Cardiac muscle cell (in vitro differentiated cells and primary cell): ENCODE results near the gene CDH18. TPM values are rescaled to one million over a fixed set of nuclear protein-coding genes. Genes with fewer than 3 reads are reported as not detected.

ENCODE experiments used
- DNase-seq, 2 donors: peaks; one replicate each; pipeline versions ENCODE4 v3.0.0 to v3.0.0-alpha.2; 2010 to 2017; ENCODE audit warnings: low read depth in 1 of 2, low spot score in 1 of 2
- H3K27ac ChIP-seq: fragments of 200-600 bp; sonication (generic); 2 replicates; pipeline ENCODE4 v1.5.1; 2016
- H3K27me3 ChIP-seq: fragments of 200-600 bp; sonication (generic); 2 replicates; pipeline ENCODE4 v1.6.0; 2016; ENCODE audit warnings: control low read depth
- H3K36me3 ChIP-seq: fragments of 200-600 bp; sonication (generic); 2 replicates; pipeline ENCODE4 v1.5.1; 2016; ENCODE audit warnings: control low read depth
- H3K4me1 ChIP-seq: fragments of 200-600 bp; sonication (generic); 2 replicates; pipeline ENCODE4 v1.8.1; 2017; ENCODE audit warnings: low read depth, mild to moderate bottlenecking, mixed run types
- H3K4me3 ChIP-seq: fragments of 200-600 bp; sonication (generic); 2 replicates; pipeline ENCODE4 v1.5.1; 2016; ENCODE audit warnings: mild to moderate bottlenecking
- H3K9me3 ChIP-seq: fragments of 200-600 bp; sonication (generic); 2 replicates; pipeline ENCODE4 v1.5.1; 2017; ENCODE audit warnings: low read depth, mild to moderate bottlenecking, control low read depth
- CTCF ChIP-seq: IDR thresholded peaks from 2 replicates; pipeline ENCODE4 v1.5.1; 2012; ENCODE audit warnings: low read depth, mild to moderate bottlenecking, low read length
- polyA plus RNA-seq: library from polyadenylated mRNA; unstranded; fragments of >200 nt; fragmentation: Nextera tagmentation; extraction: Ambion mirVana; gene quantifications from 2 replicates; pipeline ENCODE4 v1.2.1, GENCODE V29; 2016
- total RNA-seq: library from RNA; depleted of rRNA; stranded (reverse); fragments of >200 nt; gene quantifications from 2 replicates; pipeline ENCODE4 v1.2.3, GENCODE V29; 2016

CDH18 gene
- total and polyA plus RNA-seq, 2 experiments from 2014 or later: 0.21 to 1.2 TPM

GRCh38 chr5:19902316-19902934 lies 85.6 kb downstream of the CDH18 start:
- Histone ChIP-seq H3K4me1 (peaks cover 4% of the 10 kb centered on the region), H3K4me3 (no peak overlapping the region), H3K27me3 (no peaks in the 10 kb centered on the region), H3K36me3 (no peaks in the 10 kb centered on the region), H3K9me3 (no peaks in the 10 kb centered on the region), H3K27ac (no peak overlapping the region)
- peak; percentile 29 to 39 for DNase-seq
- no peak for TF ChIP-seq CTCF

- no peaks in the 10 kb centered on the region for H3K36me3 ChIP-seq
- no peak overlapping the region for H3K4me3 ChIP-seq
- H3K27me3 ChIP-seq: no peaks in the 10 kb centered on the region
- H3K9me3 ChIP-seq: no peaks in the 10 kb centered on the region
- no peak for DNase-seq
- no peak for TF ChIP-seq CTCF
- no peak overlapping the region for H3K27ac ChIP-seq
- H3K4me1 ChIP-seq: peaks cover 4% of the 10 kb centered on the region
These were observed 87.7 kb downstream of the CDH18 start for GRCh38 chr5:19900269-19900668.

GRCh38 chr5:19891658-19892057 lies 96.3 kb downstream of the CDH18 start:
- TF ChIP-seq CTCF: no peak
- Histone ChIP-seq H3K27me3 (no peaks in the 10 kb centered on the region), H3K4me3 (no peak overlapping the region), H3K36me3 (no peaks in the 10 kb centered on the region), H3K4me1 (peaks cover 10% of the 10 kb centered on the region), H3K27ac (no peak overlapping the region), H3K9me3 (no peaks in the 10 kb centered on the region)
- peak in 1 of 2 donors; percentile 5 for DNase-seq

GRCh38 chr5:19886123-19886917 lies 101.7 kb downstream of the CDH18 start:
- H3K9me3 ChIP-seq: no peaks in the 10 kb centered on the region
- no peaks in the 10 kb centered on the region for H3K27me3 ChIP-seq
- no peaks in the 10 kb centered on the region for H3K4me1 ChIP-seq
- H3K4me3 ChIP-seq: no peak overlapping the region
- no peak for TF ChIP-seq CTCF
- no peak overlapping the region for H3K27ac ChIP-seq
- DNase-seq: peak in 1 of 2 donors; percentile 21
- H3K36me3 ChIP-seq: no peaks in the 10 kb centered on the region

- Histone ChIP-seq H3K27me3 (no peaks in the 10 kb centered on the region), H3K27ac (no peak overlapping the region), H3K9me3 (no peaks in the 10 kb centered on the region), H3K36me3 (no peaks in the 10 kb centered on the region), H3K4me3 (no peak overlapping the region), H3K4me1 (no peaks in the 10 kb centered on the region)
- DNase-seq: no peak
- no peak for TF ChIP-seq CTCF
These were observed 102.8 kb downstream of the CDH18 start for GRCh38 chr5:19885040-19885824.
